ENCODE data around the gene NRG4. TPM values are rescaled to one million over a fixed set of nuclear protein-coding genes. Genes with fewer than 3 reads are reported as not detected.

The NRG4 gene
- total RNA-seq, 6 experiments from 2014 or later = 0.49 to 2.9 (median 2.0) TPM

GRCh38 chr15:75930866-75931265 lies 81.4 kb downstream of the NRG4 start:
- DNase-seq (no peak), ATAC-seq (no peak)
- 63% methylated on average over 2 of the region's 2 CpGs for WGBS (ENCODE audit: insufficient coverage, low coverage, low lambda C conversion rate, missing lambda C conversion rate)
- intact Hi-C loops (cut with DNase I) = no loop called here
- Histone ChIP-seq H3K36me3 (peaks cover 0 to 37% (median 0%) of the 10 kb centered on the region in 4 donors), H3K27ac (no peak overlapping the region), H3K27me3 (no peaks in the 10 kb centered on the region), H3K4me1 (no peaks in the 10 kb centered on the region), H3K4me3 (no peak overlapping the region), H3K9me3 (no peaks in the 10 kb centered on the region)
- TF ChIP-seq POLR2A (IDR thresholded peaks at IDR 0.05) (no peak), CTCF (IDR thresholded peaks at IDR 0.05) (no peak)

- DNase-seq (no peak), ATAC-seq (peak in 3 of 4 donors; percentile 32 to 54 (median 39))
- WGBS (ENCODE audit: insufficient coverage, low coverage, low lambda C conversion rate, missing lambda C conversion rate) = 64% methylated on average over 5 of the region's 5 CpGs
- intact Hi-C loops (cut with DNase I) = no loop called here
- Histone ChIP-seq H3K4me1 (no peaks in the 10 kb centered on the region), H3K27ac (no peak overlapping the region), H3K27me3 (no peaks in the 10 kb centered on the region), H3K9me3 (no peaks in the 10 kb centered on the region), H3K36me3 (peaks cover 0 to 37% (median 0%) of the 10 kb centered on the region in 4 donors), H3K4me3 (no peak overlapping the region)
- TF ChIP-seq CTCF (IDR thresholded peaks at IDR 0.05) = no peak
- TF ChIP-seq POLR2A (IDR thresholded peaks at IDR 0.05) = no peak
These were observed 82.2 kb downstream of the NRG4 start for GRCh38 chr15:75929799-75930565.

GRCh38 chr15:75928680-75929608 lies 83.3 kb downstream of the NRG4 start:
- Histone ChIP-seq H3K4me3 (no peak overlapping the region), H3K9me3 (no peaks in the 10 kb centered on the region), H3K27ac (no peak overlapping the region), H3K4me1 (no peaks in the 10 kb centered on the region), H3K36me3 (peaks cover 0 to 30% (median 0%) of the 10 kb centered on the region in 4 donors), H3K27me3 (no peaks in the 10 kb centered on the region)
- no peak for ATAC-seq
- intact Hi-C loops (cut with DNase I) = no loop called here
- DNase-seq = no peak
- WGBS (ENCODE audit: insufficient coverage, low coverage, low lambda C conversion rate, missing lambda C conversion rate) = 70% methylated on average over 8 of the region's 9 CpGs
- TF ChIP-seq POLR2A (IDR thresholded peaks at IDR 0.05) (no peak), CTCF (IDR thresholded peaks at IDR 0.05) (no peak)

GRCh38 chr15:75927601-75928000 lies 84.6 kb downstream of the NRG4 start:
- no peak for ATAC-seq
- Histone ChIP-seq H3K27me3 (no peaks in the 10 kb centered on the region), H3K36me3 (peaks cover 0 to 19% (median 0%) of the 10 kb centered on the region in 4 donors), H3K9me3 (no peaks in the 10 kb centered on the region), H3K27ac (no peak overlapping the region), H3K4me3 (no peak overlapping the region), H3K4me1 (no peaks in the 10 kb centered on the region)
- intact Hi-C loops (cut with DNase I) = no loop called here
- WGBS (ENCODE audit: insufficient coverage, low coverage, low lambda C conversion rate, missing lambda C conversion rate) = 80% methylated on average over 4 of the region's 4 CpGs
- TF ChIP-seq CTCF (IDR thresholded peaks at IDR 0.05) (no peak), POLR2A (IDR thresholded peaks at IDR 0.05) (no peak)
- DNase-seq = no peak
